B cell (primary cell): ENCODE data around the gene PVR. TPM values are rescaled to one million over a fixed set of nuclear protein-coding genes. Genes with fewer than 3 reads are reported as not detected.
"Not testable (repeated sequence)": the region's sequence is repeated elsewhere in the genome, so short reads cannot be mapped to it uniquely, and the experiment has no call there.

Source experiments
- ATAC-seq: fragments of 200-7000 bp; cut with Tn5 transposase; one replicate; pipeline ENCODE4 v1.10.0; 2021; ENCODE audit warnings: low read depth, mild to moderate bottlenecking, moderate number of reproducible peaks, moderate library complexity
- CTCF ChIA-PET: fragments of 350-600 bp; sonication (Branson Sonifier 250); formaldehyde crosslinking; loops from one replicate; lab custom pipeline; 2021; ENCODE audit warnings: antibody characterized with exemption, inconsistent platforms; lab: Charles Lee
- POLR2A ChIA-PET: fragments of 350-600 bp; sonication (Branson Sonifier 250); formaldehyde crosslinking; loops from one replicate; lab custom pipeline; 2021; ENCODE audit warnings: antibody characterized with exemption; lab: Charles Lee
- DNase-seq: peaks from one replicate; pipeline ENCODE4 v3.0.0; 2013
- H2AFZ ChIP-seq: 2 replicates; pipeline ENCODE4 v1.6.1; 2012; ENCODE audit warnings: mild to moderate bottlenecking, low read depth, low read length; ENCODE audit not compliant: insufficient read depth, poor library complexity, severe bottlenecking
- H3K27ac ChIP-seq, 2 donors: 1 replicate in 1 of 2; 2 replicates in 1 of 2; pipeline ENCODE4 v1.5.1; 2012 to 2013; ENCODE audit warnings: low read length in 2 of 2, mild to moderate bottlenecking in 2 of 2, moderate library complexity in 1 of 2
- H3K27me3 ChIP-seq, 4 experiments: fragments of 200-600 bp in 1 of 4; sonication (generic) in 1 of 4; replicated peaks in 1 of 4; 1 replicate in 2 of 4; 2 replicates in 2 of 4; pipeline versions ENCODE4 v1.6.1 to v1.7.0; 2013 to 2016; ENCODE audit warnings: low read length in 3 of 4, mild to moderate bottlenecking in 2 of 4, mixed read lengths in 1 of 4, moderate library complexity in 1 of 4; ENCODE audit not compliant: insufficient read depth in 4 of 4, control insufficient read depth in 3 of 4; ENCODE audit errors: control extremely low read depth in 1 of 4
- H3K36me3 ChIP-seq, 2 experiments: replicated peaks in 1 of 2; 1 replicate in 1 of 2; 2 replicates in 1 of 2; pipeline versions ENCODE4 v1.6.1 to v1.7.1; 2013; ENCODE audit warnings: low read length in 1 of 2; ENCODE audit not compliant: insufficient read depth in 2 of 2, control insufficient read depth in 1 of 2; ENCODE audit errors: control extremely low read depth in 1 of 2, extremely low read depth in 1 of 2
- H3K4me1 ChIP-seq, 2 donors: fragments of 200-600 bp in 1 of 2; sonication (generic) in 1 of 2; 1 replicate in 1 of 2; 2 replicates in 1 of 2; pipeline versions ENCODE4 v1.5.1 to v1.6.1; 2013 to 2017; ENCODE audit warnings: low read length in 2 of 2; ENCODE audit not compliant: control insufficient read depth in 2 of 2, insufficient read depth in 2 of 2
- H3K4me2 ChIP-seq: replicated peaks from 2 replicates; pipeline ENCODE3; 2012; ENCODE audit warnings: mild to moderate bottlenecking, low read depth, low read length; ENCODE audit not compliant: poor library complexity, severe bottlenecking
- H3K4me3 ChIP-seq, 5 experiments: fragments of 200-600 bp in 1 of 5; sonication (generic) in 1 of 5; 1 replicate in 3 of 5; 2 replicates in 2 of 5; pipeline versions ENCODE4 v1.5.1 to v1.7.0; 2011 to 2016; ENCODE audit warnings: low read length in 4 of 5, mild to moderate bottlenecking in 4 of 5, low read depth in 2 of 5, control low read depth in 1 of 5, moderate library complexity in 1 of 5; ENCODE audit not compliant: insufficient read depth in 1 of 5; ENCODE audit errors: control extremely low read depth in 1 of 5, extremely low read depth in 1 of 5
- H3K79me2 ChIP-seq: fragments of 200-600 bp; sonication (generic); one replicate; pipeline ENCODE4 v1.6.0; 2016; ENCODE audit warnings: low read length; ENCODE audit not compliant: control insufficient read depth, insufficient read depth
- H3K9ac ChIP-seq: fragments of 200-600 bp; sonication (generic); 2 replicates; pipeline ENCODE4 v1.6.1; 2017; ENCODE audit warnings: mild to moderate bottlenecking, low read length, moderate library complexity
- H3K9me3 ChIP-seq, 3 donors: one replicate each; pipeline versions ENCODE4 v1.6.1 to v1.7.1; 2013; ENCODE audit warnings: low read length in 2 of 3; ENCODE audit not compliant: control insufficient read depth in 2 of 3, insufficient read depth in 1 of 3; ENCODE audit errors: control extremely low read depth in 1 of 3
- H4K20me1 ChIP-seq: 2 replicates; pipeline ENCODE4 v1.6.0; 2012; ENCODE audit warnings: mild to moderate bottlenecking, low read length; ENCODE audit not compliant: insufficient read depth, control insufficient read depth, poor library complexity, severe bottlenecking
- H3K27ac Mint-ChIP-seq: one replicate; pipeline ENCODE4 v1.8.0; 2021; ENCODE audit warnings: mixed read lengths
- H3K27me3 Mint-ChIP-seq: one replicate; pipeline ENCODE4 v1.8.0; 2021; ENCODE audit warnings: mixed read lengths
- H3K4me1 Mint-ChIP-seq: one replicate; pipeline ENCODE4 v1.8.0; 2021; ENCODE audit warnings: mixed read lengths
- H3K4me3 Mint-ChIP-seq: one replicate; pipeline ENCODE4 v1.8.0; 2021; ENCODE audit warnings: mixed read lengths
- H3K9me3 Mint-ChIP-seq: one replicate; pipeline ENCODE4 v1.8.0; 2022; ENCODE audit warnings: mixed read lengths; ENCODE audit not compliant: insufficient read depth
- EZH2 ChIP-seq: IDR thresholded peaks from 2 replicates; pipeline ENCODE4 v1.6.1; 2012; ENCODE audit warnings: borderline replicate concordance, low read depth, mild to moderate bottlenecking, moderate library complexity, low read length; ENCODE audit not compliant: insufficient read depth, poor library complexity, severe bottlenecking
- WGBS: methylation state at CpG from one replicate; pipeline ENCODE4 v1.1.5; 2013; ENCODE audit warnings: missing lambda C conversion rate; ENCODE audit not compliant: insufficient coverage; 5-methylcytosine and 5-hydroxymethylcytosine counted together
- intact Hi-C: fragments of 100-400 bp; cut with micrococcal nuclease; formaldehyde crosslinking; loops from one replicate; pipeline ENCODE4 v1.10.0; 2022
- polyA plus RNA-seq: library from polyadenylated mRNA; depleted of rRNA; stranded (reverse); fragments of >200 nt; gene quantifications from 2 replicates; pipeline ENCODE4 v1.2.3, GENCODE V29; 2012
- total RNA-seq, 2 donors: library from RNA; stranded (reverse); fragments of 120-200 nt in 1 of 2; gene quantifications; 1 replicate in 1 of 2; 2 replicates in 1 of 2; pipeline versions ENCODE4 v1.2.3 to v1.2.4, GENCODE V29; 2013 to 2022
- TF ChIP-seq, protein P1 (sequence below): fragments of 200-600 bp; IDR thresholded peaks from one replicate; pipeline ENCODE4 v1.8.0; 2022; ENCODE audit warnings: antibody characterized with exemption, mild to moderate bottlenecking

Gene PVR
- total and polyA plus RNA-seq, 2 donors (not counting 1 experiment from before 2014, with no cell fraction given) = 0.09 to 0.67 TPM

GRCh38 chr19:44624840-44625354 lies 18.8 kb upstream of the PVR start:
- H3K27me3 ChIP-seq = peaks cover 0 to 6% (median 0%) of the 10 kb centered on the region in 4 experiments
- no peaks in the 10 kb centered on the region for H3K36me3 ChIP-seq
- 83% methylated on average over 1 of the region's 4 CpGs for WGBS
- no peaks in the 10 kb centered on the region for H4K20me1 ChIP-seq
- H3K4me2 ChIP-seq = no peak overlapping the region
- TF ChIP-seq, protein P1, sequence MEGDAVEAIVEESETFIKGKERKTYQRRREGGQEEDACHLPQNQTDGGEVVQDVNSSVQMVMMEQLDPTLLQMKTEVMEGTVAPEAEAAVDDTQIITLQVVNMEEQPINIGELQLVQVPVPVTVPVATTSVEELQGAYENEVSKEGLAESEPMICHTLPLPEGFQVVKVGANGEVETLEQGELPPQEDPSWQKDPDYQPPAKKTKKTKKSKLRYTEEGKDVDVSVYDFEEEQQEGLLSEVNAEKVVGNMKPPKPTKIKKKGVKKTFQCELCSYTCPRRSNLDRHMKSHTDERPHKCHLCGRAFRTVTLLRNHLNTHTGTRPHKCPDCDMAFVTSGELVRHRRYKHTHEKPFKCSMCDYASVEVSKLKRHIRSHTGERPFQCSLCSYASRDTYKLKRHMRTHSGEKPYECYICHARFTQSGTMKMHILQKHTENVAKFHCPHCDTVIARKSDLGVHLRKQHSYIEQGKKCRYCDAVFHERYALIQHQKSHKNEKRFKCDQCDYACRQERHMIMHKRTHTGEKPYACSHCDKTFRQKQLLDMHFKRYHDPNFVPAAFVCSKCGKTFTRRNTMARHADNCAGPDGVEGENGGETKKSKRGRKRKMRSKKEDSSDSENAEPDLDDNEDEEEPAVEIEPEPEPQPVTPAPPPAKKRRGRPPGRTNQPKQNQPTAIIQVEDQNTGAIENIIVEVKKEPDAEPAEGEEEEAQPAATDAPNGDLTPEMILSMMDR = no peak
- TF ChIP-seq EZH2 = no peak
- DNase-seq (no peak), ATAC-seq (no peak)
- ChIA-PET POLR2A (no interaction called here), CTCF (no interaction called here)
- peaks cover 3% of the 10 kb centered on the region for H3K9me3 Mint-ChIP-seq
- H3K27me3 Mint-ChIP-seq = peaks cover 10% of the 10 kb centered on the region
- no peaks in the 10 kb centered on the region for H3K79me2 ChIP-seq
- no peak overlapping the region for H3K9ac ChIP-seq
- no peak overlapping the region for H3K27ac Mint-ChIP-seq
- intact Hi-C loops = no loop called here
- H3K9me3 ChIP-seq = peaks cover 0 to 15% (median 0%) of the 10 kb centered on the region in 3 donors
- H3K4me3 ChIP-seq = no peak overlapping the region
- no peaks in the 10 kb centered on the region for H3K4me1 ChIP-seq
- no peak overlapping the region for H3K27ac ChIP-seq
- H3K4me3 Mint-ChIP-seq = no peak overlapping the region
- H2AFZ ChIP-seq = no peak overlapping the region
- H3K4me1 Mint-ChIP-seq = no peaks in the 10 kb centered on the region

DNA sequence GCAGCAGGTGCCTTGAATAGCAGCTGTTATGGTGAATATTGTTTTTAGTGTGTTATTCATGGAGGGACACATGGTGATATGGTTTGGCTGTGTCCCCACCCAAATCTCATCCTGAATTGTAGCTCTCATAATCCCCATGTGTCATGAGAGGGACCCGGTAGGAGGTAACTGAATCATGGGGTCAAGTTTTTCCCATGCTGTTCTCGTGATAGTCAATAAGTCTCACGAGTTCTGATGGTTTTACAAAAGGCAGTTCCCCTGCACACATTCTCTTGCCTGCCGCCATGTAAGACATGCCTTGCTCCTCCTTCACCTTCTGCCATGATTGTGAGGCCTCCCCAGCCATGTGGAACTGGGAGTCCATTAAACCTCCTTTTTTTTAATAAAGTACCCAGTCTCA lies 18.1 kb upstream of the PVR start:
- POLR2A ChIA-PET, H3K4me1 Mint-ChIP-seq, H3K36me3 ChIP-seq, H4K20me1 ChIP-seq, H3K4me2 ChIP-seq, CTCF ChIA-PET, H3K27ac ChIP-seq, H3K27me3 ChIP-seq, ATAC-seq, H3K4me1 ChIP-seq, H3K27ac Mint-ChIP-seq, H2AFZ ChIP-seq, H3K9me3 Mint-ChIP-seq, H3K4me3 Mint-ChIP-seq, intact Hi-C loops, H3K4me3 ChIP-seq, H3K79me2 ChIP-seq, DNase-seq, H3K27me3 Mint-ChIP-seq, H3K9ac ChIP-seq: not testable (repeated sequence)
- peaks cover 0 to 18% (median 0%) of the 10 kb centered on the region in 3 donors for H3K9me3 ChIP-seq
- WGBS = 80% methylated on average over 1 of the region's 4 CpGs
